Brain microvascular endothelial cell (primary cell): Measurements from ENCODE around the gene TMEM250.
A peak's percentile ranks its signal among the peaks of the same experiment; 100 is the strongest.

Source experiments
- DNase-seq: peaks from one replicate; pipeline ENCODE4 v3.0.0-alpha.2; 2020
- H3K27ac ChIP-seq: fragments of 250-450 bp; sonication (Bioruptor Pico); 2 replicates; pipeline ENCODE4 v1.5.1; 2020; ENCODE audit warnings: mild to moderate bottlenecking, moderate library complexity
- H3K27me3 ChIP-seq: fragments of 250-450 bp; sonication (Bioruptor Pico); replicated peaks from 2 replicates; pipeline ENCODE4 v1.5.1; 2020; ENCODE audit warnings: mild to moderate bottlenecking
- H3K36me3 ChIP-seq: fragments of 250-450 bp; sonication (Bioruptor Pico); replicated peaks from 2 replicates; pipeline ENCODE4 v1.5.1; 2020; ENCODE audit warnings: mild to moderate bottlenecking
- H3K4me3 ChIP-seq: 2 replicates; pipeline ENCODE4 v1.5.1; 2011; ENCODE audit warnings: low read depth, mild to moderate bottlenecking, control low read depth, low read length, moderate library complexity
- in situ Hi-C: cut with HindIII; loops from 2 replicates; pipeline ENCODE4 v1.10.0; 2017; ENCODE audit warnings: low sequenced_read_pairs, low pct_ligation_motif_present
- TF ChIP-seq, protein P1 (sequence below): IDR thresholded peaks from 2 replicates; pipeline ENCODE4 v1.5.1; 2011; ENCODE audit warnings: low read depth, mild to moderate bottlenecking, moderate library complexity, low read length, control low read depth, inconsistent platforms; ENCODE audit errors: missing control alignments

TMEM250 gene

DNA sequence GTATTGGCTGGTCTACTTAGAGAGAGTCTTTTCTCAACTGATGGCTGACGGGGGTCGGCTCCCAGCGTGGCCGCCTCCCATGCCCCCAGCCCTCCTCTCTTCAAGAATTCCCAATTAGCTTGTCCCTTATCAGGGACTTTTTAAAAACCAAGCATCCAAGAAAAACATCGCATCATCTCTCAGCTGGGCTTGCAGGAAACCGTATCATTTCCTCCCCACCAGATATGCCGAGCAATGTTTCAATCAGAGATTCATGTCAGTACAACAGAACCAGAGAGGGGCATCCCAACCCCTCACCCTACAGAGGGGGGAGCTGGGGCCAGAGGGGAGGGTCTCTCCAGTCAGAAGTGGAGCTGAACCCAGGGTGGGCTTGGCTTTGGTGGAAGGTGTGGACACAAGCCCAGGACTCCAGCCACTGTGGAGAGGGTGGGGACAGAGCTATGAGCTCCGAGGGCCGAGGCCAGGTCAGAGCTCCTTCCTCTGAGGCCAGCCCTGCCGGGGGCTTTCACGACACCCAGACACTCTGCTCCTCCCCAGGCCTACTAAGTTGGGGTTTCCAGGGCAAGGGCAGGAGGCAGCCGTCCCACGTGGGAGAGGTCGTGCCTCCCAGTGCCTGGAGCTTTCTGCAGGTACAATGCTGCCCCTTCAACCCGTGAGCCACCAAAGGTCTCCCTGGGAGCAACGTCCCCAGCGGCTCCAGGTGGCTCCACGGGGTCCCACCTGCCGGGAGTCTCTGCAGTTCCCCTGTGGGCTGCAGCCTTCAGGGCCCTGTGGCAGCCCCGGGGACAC, 39.0 kb upstream of the TMEM250 start:
- TF ChIP-seq, protein P1, sequence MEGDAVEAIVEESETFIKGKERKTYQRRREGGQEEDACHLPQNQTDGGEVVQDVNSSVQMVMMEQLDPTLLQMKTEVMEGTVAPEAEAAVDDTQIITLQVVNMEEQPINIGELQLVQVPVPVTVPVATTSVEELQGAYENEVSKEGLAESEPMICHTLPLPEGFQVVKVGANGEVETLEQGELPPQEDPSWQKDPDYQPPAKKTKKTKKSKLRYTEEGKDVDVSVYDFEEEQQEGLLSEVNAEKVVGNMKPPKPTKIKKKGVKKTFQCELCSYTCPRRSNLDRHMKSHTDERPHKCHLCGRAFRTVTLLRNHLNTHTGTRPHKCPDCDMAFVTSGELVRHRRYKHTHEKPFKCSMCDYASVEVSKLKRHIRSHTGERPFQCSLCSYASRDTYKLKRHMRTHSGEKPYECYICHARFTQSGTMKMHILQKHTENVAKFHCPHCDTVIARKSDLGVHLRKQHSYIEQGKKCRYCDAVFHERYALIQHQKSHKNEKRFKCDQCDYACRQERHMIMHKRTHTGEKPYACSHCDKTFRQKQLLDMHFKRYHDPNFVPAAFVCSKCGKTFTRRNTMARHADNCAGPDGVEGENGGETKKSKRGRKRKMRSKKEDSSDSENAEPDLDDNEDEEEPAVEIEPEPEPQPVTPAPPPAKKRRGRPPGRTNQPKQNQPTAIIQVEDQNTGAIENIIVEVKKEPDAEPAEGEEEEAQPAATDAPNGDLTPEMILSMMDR = no peak
- Histone ChIP-seq H3K27me3 (peaks cover 8% of the 10 kb centered on the region), H3K27ac (no peak overlapping the region), H3K4me3 (no peak overlapping the region), H3K36me3 (no peaks in the 10 kb centered on the region)
- DNase-seq = peak; percentile 9
- in situ Hi-C loops = no loop called here

DNA sequence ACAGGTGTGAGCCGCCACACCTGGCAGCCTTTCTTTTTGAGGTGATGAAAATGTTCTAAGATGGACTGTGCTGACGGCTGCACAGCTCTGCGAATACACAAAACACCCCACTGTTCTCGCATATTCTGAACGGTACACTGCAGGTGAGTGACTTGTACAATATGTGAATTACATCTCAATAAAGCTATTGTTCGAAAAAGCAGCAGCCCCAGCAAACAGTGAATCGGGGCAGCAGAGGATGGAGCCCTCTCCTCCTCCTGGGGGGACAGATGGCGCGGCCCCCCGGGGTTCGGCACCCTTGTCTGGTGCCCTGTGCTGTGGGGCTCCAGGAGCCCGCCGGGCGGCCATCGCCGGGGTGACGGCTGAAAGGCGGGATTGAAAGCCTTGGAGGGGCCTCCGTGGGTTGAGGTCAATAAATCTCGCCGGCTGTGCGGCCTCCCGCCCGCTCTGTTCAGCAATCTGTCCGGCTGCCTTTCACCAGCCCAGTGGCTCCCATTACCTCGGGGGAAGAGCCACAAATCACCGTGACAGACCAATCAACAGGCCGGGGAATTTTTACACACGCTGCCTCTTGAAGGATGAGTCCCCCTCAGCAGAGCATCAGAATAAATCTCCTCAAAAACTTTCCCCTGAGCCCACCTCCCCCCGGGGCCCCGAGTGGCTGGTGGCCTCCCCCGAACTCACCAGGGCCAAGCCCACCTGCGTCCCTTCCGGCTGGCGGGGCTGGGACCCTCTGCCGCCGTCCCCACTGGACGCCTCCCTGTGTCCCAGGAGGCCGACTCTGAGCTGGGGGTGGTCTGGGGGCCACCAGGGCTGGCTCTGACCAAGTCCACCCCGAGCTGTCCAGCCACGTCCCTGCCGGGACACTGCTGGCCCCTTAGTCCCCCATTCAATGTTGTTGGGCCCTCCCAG, 37.8 kb upstream of the TMEM250 start:
- in situ Hi-C loops = no loop called here
- no peaks in the 10 kb centered on the region for H3K36me3 ChIP-seq
- TF ChIP-seq, protein P1 = no peak
- no peak overlapping the region for H3K4me3 ChIP-seq
- no peak overlapping the region for H3K27ac ChIP-seq
- H3K27me3 ChIP-seq = peaks cover 8% of the 10 kb centered on the region
- no peak for DNase-seq

DNA sequence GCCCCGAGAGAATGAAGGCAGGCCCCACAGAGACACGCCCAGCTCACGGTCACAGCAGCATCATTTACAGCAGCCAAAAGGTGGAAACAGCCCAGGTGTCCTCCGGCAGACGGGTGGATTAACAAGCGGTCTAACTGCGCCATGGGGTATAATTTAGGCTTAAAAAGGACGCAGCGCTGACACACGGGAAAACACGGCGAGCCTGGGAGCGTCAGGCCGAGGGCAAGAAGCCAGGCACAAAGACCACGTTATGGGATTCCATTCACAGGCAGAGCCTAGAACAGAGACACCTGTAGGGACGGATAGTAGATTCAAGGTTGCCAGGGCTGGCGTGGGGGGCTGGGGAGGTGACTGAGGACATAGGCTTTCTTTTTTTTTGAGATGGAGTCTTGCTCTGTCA, 36.9 kb upstream of the TMEM250 start:
- DNase-seq = no peak
- peaks cover 8% of the 10 kb centered on the region for H3K27me3 ChIP-seq
- in situ Hi-C loops = no loop called here
- no peak overlapping the region for H3K4me3 ChIP-seq
- TF ChIP-seq, protein P1 = no peak
- no peak overlapping the region for H3K27ac ChIP-seq
- H3K36me3 ChIP-seq = no peaks in the 10 kb centered on the region

DNA sequence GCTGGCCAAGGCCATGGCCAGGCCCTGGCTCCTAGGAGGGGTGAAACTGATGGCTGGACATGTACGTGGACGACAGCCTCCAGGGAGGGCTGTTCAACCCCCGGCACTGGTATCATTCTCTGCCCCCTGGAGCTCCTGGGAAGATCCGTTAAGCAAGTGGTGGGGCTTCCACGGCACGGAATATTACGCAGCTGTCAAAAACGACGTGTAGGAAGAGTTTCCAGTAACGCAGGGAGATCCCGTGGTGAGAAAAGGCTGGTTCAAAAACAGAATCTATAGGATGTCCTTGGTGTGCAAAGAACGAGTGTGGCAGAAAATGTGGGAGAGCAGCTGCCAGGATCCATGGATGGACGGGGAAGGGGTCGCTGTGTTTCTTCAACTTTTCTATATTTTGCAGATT, 36.3 kb upstream of the TMEM250 start:
- no peaks in the 10 kb centered on the region for H3K36me3 ChIP-seq
- in situ Hi-C loops = no loop called here
- TF ChIP-seq, protein P1 = no peak
- no peak for DNase-seq
- no peak overlapping the region for H3K4me3 ChIP-seq
- H3K27ac ChIP-seq = no peak overlapping the region
- peaks cover 8% of the 10 kb centered on the region for H3K27me3 ChIP-seq

DNA sequence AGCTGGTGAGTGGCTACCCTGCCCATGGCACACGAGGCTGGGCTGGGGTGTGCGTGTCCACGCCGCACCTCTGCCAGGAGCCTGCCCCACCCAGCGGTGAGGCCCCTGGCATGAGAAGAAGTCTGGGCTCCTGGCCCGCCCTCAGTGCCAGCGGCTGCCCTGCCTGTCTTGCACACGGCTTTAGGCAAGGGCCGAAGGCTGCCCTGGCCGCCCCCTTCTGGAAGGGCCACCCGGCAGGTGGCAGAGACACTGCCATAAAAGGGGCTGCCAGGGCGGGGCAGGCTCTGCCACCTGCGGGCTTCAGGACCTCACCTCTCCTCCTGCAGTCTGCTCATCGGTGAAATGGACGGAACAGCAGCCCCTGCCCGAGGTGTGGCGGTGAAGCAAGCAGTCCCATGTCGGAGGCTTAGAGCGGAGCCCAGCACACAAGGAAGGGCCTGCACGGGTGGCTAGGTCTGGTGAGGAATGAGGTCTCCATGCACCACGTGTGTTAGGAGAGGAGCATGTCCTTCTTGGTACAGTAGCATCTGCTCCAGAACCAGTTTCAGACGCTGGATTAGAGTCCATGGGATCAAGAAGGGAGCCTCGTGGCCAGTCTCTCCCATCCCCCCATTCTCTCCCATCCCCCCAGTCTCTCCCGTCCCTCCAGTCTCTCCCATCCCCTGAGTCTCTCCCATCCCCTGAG, 34.8 kb upstream of the TMEM250 start:
- Histone ChIP-seq H3K27me3 (peaks cover 9% of the 10 kb centered on the region), H3K4me3 (no peak overlapping the region), H3K27ac (no peak overlapping the region), H3K36me3 (no peaks in the 10 kb centered on the region)
- TF ChIP-seq, protein P1 = no peak
- in situ Hi-C loops = no loop called here
- DNase-seq = no peak
